ENCODE results near the gene MIXL1. TPM values are rescaled to one million over a fixed set of nuclear protein-coding genes. Genes with fewer than 3 reads are reported as not detected.
"Not testable (repeated sequence)": the region's sequence is repeated elsewhere in the genome, so short reads cannot be mapped to it uniquely, and the experiment has no call there.

MIXL1 gene
- total RNA-seq, 1 experiment from 2014 or later: not detected

- intact Hi-C loops (cut with micrococcal nuclease; ENCODE audit: unreplicated experiment): no loop called here
- Histone ChIP-seq H3K9me2 (ENCODE audit: insufficient read depth) (no peaks in the 10 kb centered on the region), H3K4me3 (no peak overlapping the region), H3K9me3 (ENCODE audit: insufficient read depth, low read depth) (no peaks in the 10 kb centered on the region), H3K4me1 (replicated peaks; ENCODE audit: insufficient read depth) (no peaks in the 10 kb centered on the region), H3K4me2 (no peak overlapping the region), H3F3A (ENCODE audit: insufficient read depth, low read depth) (peaks cover 8% of the 10 kb centered on the region), H3K27ac (no peak overlapping the region), H3K36me3 (ENCODE audit: low read depth) (peaks cover 6% of the 10 kb centered on the region; the same call in 1 of the 2 replicates), H2AFZ (no peak overlapping the region), H3K79me2 (ENCODE audit: low read depth) (no peaks in the 10 kb centered on the region), H4K20me1 (ENCODE audit: insufficient read depth) (no peaks in the 10 kb centered on the region), H3K27me3 (ENCODE audit: insufficient read depth, low read depth) (no peaks in the 10 kb centered on the region)
- TF ChIP-seq EZH2 (IDR thresholded peaks at IDR 0.05; ENCODE audit: low read depth): no peak
- TF ChIP-seq CTCF (conservative IDR thresholded peaks at IDR 0.05): no peak
- DNase-seq: no peak
- ChIA-PET POLR2A (ENCODE audit: unreplicated experiment) (no interaction called here), CTCF (interaction anchor here (0.7 kb wide), 1 partner anchor 401 kb away, joined by 3 read pairs; no protein-coding TSS in a partner anchor)
- BruUV-seq (replicated peaks): no TSS peak
Measured at GRCh38 chr1:226268421-226269124, 45.1 kb downstream of the MIXL1 start.

- H3K27ac ChIP-seq; H3K4me3 ChIP-seq; H3K9me3 ChIP-seq (ENCODE audit: insufficient read depth, low read depth); H2AFZ ChIP-seq; POLR2A ChIA-PET (ENCODE audit: unreplicated experiment); BruUV-seq (replicated peaks); H3K79me2 ChIP-seq (ENCODE audit: low read depth); H3K9me2 ChIP-seq (ENCODE audit: insufficient read depth); H4K20me1 ChIP-seq (ENCODE audit: insufficient read depth); H3K27me3 ChIP-seq (ENCODE audit: insufficient read depth, low read depth); DNase-seq; H3K4me2 ChIP-seq; H3K4me1 ChIP-seq (replicated peaks; ENCODE audit: insufficient read depth); CTCF ChIA-PET: not testable (repeated sequence)
- intact Hi-C loops (cut with micrococcal nuclease; ENCODE audit: unreplicated experiment): loop anchor here (10.0 kb wide), 1 partner anchor 208 kb away; the partner anchor contains the start of gene H3-3A
- peaks cover 11% of the 10 kb centered on the region; the same call in 1 of the 2 replicates for H3K36me3 ChIP-seq (ENCODE audit: low read depth)
- H3F3A ChIP-seq (ENCODE audit: insufficient read depth, low read depth): peaks cover 15% of the 10 kb centered on the region; the same call in 1 of the 2 replicates
Measured at GRCh38 chr1:226272233-226272902, 48.9 kb downstream of the MIXL1 start.

- Histone ChIP-seq H3K4me1 (replicated peaks; ENCODE audit: insufficient read depth) (no peaks in the 10 kb centered on the region), H3K79me2 (ENCODE audit: low read depth) (no peaks in the 10 kb centered on the region), H3K9me2 (ENCODE audit: insufficient read depth) (no peaks in the 10 kb centered on the region), H3K4me2 (no peak overlapping the region), H3F3A (ENCODE audit: insufficient read depth, low read depth) (peaks cover 15% of the 10 kb centered on the region; the same call in 1 of the 2 replicates), H4K20me1 (ENCODE audit: insufficient read depth) (no peaks in the 10 kb centered on the region), H2AFZ (no peak overlapping the region), H3K27ac (no peak overlapping the region), H3K9me3 (ENCODE audit: insufficient read depth, low read depth) (no peaks in the 10 kb centered on the region), H3K27me3 (ENCODE audit: insufficient read depth, low read depth) (no peaks in the 10 kb centered on the region), H3K4me3 (no peak overlapping the region), H3K36me3 (ENCODE audit: low read depth) (peaks cover 11% of the 10 kb centered on the region; the same call in 1 of the 2 replicates)
- CTCF ChIA-PET: no interaction called here
- DNase-seq: no peak
- POLR2A ChIA-PET (ENCODE audit: unreplicated experiment): no interaction called here
- no peak for TF ChIP-seq EZH2 (IDR thresholded peaks at IDR 0.05; ENCODE audit: low read depth)
- no peak for TF ChIP-seq CTCF (conservative IDR thresholded peaks at IDR 0.05)
- intact Hi-C loops (cut with micrococcal nuclease; ENCODE audit: unreplicated experiment): loop anchor here (10.0 kb wide), 1 partner anchor 209 kb away; the partner anchor contains the start of gene H3-3A
- BruUV-seq (replicated peaks): no TSS peak
Measured at GRCh38 chr1:226274138-226274537, 50.7 kb downstream of the MIXL1 start.

Measured in PC-9 (cell line).